Adipose tissue (tissue), 3 donors: ENCODE data around the gene CNGB1. TPM values are rescaled to one million over a fixed set of nuclear protein-coding genes. Genes with fewer than 3 reads are reported as not detected.
"Not testable (repeated sequence)": the region's sequence is repeated elsewhere in the genome, so short reads cannot be mapped to it uniquely, and the experiment has no call there.

Experiments used
- H3K27ac ChIP-seq: one replicate; pipeline ENCODE4 v1.5.1; 2013; ENCODE audit warnings: low read depth, low read length
- WGBS, 3 donors: extraction: QIAGEN DNeasy Blood & Tissue Kit; methylation state at CpG; one replicate each; pipeline ENCODE4 v1.1.7; 2013; 5-methylcytosine and 5-hydroxymethylcytosine counted together
- polyA plus RNA-seq, 3 donors: library from polyadenylated mRNA; stranded (reverse); fragments of 200-250 nt; gene quantifications; one replicate each; pipeline ENCODE4 v1.2.3, GENCODE V29; 2013
- donor health status: healthy with polysubstance abuse.
- donor health status: Bipolar disorder and iron deficiency.
- donor health status: healthy.

CNGB1 gene
- polyA plus RNA-seq, 3 donors: under 0.01 to 0.28 TPM; not detected in 1

DNA sequence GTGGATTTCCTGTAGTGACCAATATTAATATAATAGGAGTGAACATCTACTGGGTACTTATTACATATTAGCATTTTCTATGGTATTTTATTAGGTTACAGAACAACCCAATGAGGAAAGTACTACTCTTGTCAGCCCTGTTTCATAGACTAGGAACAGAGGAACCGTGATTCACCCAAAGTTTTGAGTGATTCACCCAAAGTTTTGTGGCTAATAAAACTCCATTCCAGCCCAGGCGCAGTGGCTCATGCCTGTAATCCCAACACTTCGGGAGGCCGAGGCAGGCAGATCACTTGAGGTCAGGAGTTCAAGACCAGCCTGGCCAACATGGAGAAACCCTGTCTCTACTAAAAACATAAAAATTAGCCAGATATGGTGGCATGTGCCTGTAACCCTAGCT lies 135.5 kb downstream of the CNGB1 start:
- whole genome bisulfite sequencing, 3 donors: 90 to 98% (median 93%) methylated on average over 4 of the region's 4 CpGs
- H3K27ac ChIP-seq: not testable (repeated sequence)

DNA sequence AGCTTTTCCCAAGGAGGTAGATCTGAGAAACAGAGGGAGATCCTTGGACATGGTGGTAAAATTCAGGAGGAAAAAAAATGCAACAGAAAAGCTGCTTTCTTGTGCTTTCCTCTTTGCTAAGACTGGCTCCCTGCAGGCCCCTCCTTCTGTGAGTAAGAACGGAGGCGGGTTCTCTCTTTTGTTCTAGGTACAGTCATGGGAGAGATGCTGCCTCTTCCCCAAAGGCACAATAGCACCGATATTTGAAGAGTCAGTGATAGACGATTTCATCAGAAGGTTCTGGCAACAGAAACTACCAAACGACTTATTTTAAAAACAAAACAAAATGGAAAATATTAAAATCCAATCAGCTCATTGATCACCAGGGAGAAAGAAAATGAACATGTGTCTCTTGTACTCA lies 136.0 kb downstream of the CNGB1 start:
- WGBS, 3 donors: 62 to 86% (median 79%) methylated on average over 5 of the region's 5 CpGs
- no peak overlapping the region for H3K27ac ChIP-seq

Other genes starting within 250 kb of the CNGB1 start
- gene KATNB1, start 235.4 kb downstream of the CNGB1 start, polyA plus RNA-seq: 10 to 100 TPM; 11.4 to 16.5 (median 15.0) TPM
- gene KIFC3, start 168.6 kb downstream of the CNGB1 start, polyA plus RNA-seq: 10 to 100 TPM; 21.9 to 35.1 (median 31.6) TPM
- gene ZNF319, start 29.5 kb upstream of the CNGB1 start, polyA plus RNA-seq: 1 to 10 TPM; 2.5 to 4.5 (median 3.0) TPM
- gene USB1, start 30.3 kb upstream of the CNGB1 start, polyA plus RNA-seq: 10 to 100 TPM; 11.8 to 35.0 (median 25.1) TPM
- gene MMP15, start 54.6 kb upstream of the CNGB1 start, polyA plus RNA-seq: 10 to 100 TPM in 2 of 3 donors, 1 to 10 TPM in 1; 8.7 to 44.5 (median 16.4) TPM
- 10 to 100 TPM; 13.3 to 39.5 (median 31.5) TPM for gene CFAP20, start 158.3 kb upstream of the CNGB1 start, polyA plus RNA-seq
- gene CSNK2A2, start 227.0 kb upstream of the CNGB1 start, polyA plus RNA-seq: 10 to 100 TPM; 27.3 to 31.5 (median 28.6) TPM